GM19324 (cell line): ENCODE data around the gene PCDH9.

ENCODE experiments used
- ATAC-seq: cut with Tn5 transposase; IDR thresholded peaks from one replicate; pipeline ENCODE4 v1.9.1; 2021; ENCODE audit warnings: mild to moderate bottlenecking, moderate library complexity; ENCODE audit not compliant: unreplicated experiment, low FRiP score

PCDH9 gene

GRCh38 chr13:66860878-66861417, 369.2 kb downstream of the PCDH9 start:
- ATAC-seq, result no peak

GRCh38 chr13:66859934-66860877, 369.9 kb downstream of the PCDH9 start:
- no peak for ATAC-seq

DNA sequence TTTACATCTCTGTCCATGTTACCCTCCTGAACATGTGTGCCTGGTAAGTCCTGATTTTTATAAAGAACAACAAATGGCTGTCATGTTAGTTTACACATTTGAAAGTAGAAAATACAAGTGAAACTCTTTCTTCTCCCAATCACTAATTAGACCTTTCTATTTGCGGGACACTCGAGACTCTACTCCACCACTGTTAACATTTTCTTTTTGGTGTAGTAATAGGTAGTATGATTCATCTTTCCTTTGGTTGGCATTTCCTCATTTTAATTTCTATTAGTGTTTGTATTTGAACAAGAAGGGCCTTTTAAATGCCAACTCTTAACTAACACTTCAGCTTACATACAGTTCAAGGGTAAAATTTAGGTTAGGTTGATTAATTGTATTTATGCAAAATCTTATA, 371.1 kb downstream of the PCDH9 start:
- ATAC-seq, result no peak

DNA sequence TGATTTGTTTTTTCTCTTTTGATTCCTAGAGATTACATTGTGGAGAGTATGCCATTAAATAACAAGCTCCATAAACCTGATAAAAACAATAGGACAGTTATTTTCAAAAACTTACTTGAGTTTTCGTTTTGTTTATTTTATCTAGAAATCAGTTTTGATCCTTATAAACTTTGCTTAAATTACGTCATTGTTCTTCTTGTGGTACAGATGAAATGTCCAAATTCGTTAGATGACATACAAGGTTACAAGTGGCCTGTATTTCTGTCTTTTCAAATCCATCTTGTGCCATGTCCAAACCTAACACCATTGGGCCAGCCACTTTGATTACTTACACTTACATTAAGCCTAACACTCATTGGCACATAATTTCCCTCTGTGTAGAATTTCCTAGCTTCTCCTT, 372.0 kb downstream of the PCDH9 start:
- ATAC-seq, result no peak

GRCh38 chr13:66855131-66855530, 375.0 kb downstream of the PCDH9 start:
- no peak for ATAC-seq

DNA sequence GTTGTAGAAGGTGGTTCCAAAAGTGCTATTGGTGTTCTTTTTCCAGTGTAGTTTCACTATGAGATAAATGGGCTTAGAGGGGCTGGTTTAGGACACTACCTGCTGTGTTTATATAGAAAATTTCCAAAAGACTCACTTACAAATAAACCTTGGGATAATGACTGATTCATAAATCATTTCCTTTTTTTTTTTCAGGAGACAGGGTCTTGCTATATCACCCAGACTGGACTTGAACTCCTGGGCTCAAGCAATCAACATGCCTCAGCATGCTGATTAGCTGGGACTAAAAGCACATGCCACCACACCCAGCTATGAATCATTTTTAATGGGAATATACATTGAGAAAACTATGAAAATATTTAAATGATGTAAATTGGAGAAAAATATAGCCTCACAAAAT, 376.6 kb downstream of the PCDH9 start:
- no peak for ATAC-seq

- ATAC-seq, result no peak
Observed at GRCh38 chr13:66849706-66850105, 380.4 kb downstream of the PCDH9 start.

DNA sequence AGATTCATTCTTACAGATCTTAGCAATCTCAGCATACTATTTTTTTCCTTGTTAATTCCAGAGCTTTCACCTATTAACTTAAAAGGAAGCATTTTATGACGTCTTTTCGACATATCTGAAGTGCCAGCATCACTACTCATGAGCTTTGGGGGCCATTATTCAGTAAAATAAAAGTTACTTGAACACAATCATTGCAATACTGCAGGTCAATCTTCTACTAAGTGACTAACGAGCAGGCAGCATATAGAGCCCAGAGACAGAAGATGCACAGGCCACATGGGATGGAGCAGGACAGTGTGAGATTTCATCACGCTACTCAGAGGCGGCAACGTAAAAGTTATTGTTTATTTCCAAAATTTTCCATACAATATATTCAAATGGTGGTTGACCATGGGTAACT, 382.6 kb downstream of the PCDH9 start:
- no peak for ATAC-seq

- no peak for ATAC-seq
Observed at GRCh38 chr13:66845393-66845792, 384.7 kb downstream of the PCDH9 start.

GRCh38 chr13:66844933-66845332, 385.2 kb downstream of the PCDH9 start:
- no peak for ATAC-seq

DNA sequence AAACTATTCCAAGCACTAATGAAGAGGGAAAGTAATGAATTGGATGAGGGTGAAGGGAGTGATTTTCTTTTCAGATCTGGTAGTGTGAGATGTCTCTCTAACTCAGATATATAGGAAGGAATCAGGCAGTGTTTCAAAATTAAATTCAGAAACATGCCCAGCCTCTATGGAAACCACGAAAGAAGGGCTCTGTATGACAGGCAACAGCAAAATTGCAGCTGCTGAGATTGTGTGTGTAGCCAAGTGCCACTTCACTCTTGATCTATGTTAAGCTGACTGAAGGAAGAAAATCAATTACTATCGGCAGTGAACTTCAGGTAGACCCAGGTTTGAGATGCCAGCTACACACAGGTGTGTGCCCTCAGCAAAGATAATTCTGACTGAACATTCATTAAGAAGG, 387.4 kb downstream of the PCDH9 start:
- no peak for ATAC-seq

- no peak for ATAC-seq
Observed at GRCh38 chr13:66840621-66841020, 389.5 kb downstream of the PCDH9 start.

DNA sequence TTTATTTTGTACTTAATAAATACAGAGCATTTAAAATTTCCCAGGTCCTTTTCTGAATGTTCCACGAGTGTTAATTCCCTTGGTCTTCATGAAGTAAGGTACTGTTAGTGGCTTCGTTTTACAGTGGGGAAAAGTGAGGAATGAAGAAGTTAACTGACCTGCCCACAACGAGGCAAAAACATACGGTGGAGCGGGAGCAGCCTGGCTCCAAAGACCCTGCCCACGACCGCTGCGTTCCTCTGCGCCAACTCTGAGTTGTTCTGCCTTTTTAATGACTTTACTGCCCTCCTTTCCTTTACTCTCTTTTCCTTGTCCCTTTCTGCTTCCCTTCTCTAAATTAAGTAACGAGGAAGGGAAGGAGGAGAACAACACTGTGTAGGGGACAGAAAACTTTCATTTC, 392.9 kb downstream of the PCDH9 start:
- no peak for ATAC-seq

DNA sequence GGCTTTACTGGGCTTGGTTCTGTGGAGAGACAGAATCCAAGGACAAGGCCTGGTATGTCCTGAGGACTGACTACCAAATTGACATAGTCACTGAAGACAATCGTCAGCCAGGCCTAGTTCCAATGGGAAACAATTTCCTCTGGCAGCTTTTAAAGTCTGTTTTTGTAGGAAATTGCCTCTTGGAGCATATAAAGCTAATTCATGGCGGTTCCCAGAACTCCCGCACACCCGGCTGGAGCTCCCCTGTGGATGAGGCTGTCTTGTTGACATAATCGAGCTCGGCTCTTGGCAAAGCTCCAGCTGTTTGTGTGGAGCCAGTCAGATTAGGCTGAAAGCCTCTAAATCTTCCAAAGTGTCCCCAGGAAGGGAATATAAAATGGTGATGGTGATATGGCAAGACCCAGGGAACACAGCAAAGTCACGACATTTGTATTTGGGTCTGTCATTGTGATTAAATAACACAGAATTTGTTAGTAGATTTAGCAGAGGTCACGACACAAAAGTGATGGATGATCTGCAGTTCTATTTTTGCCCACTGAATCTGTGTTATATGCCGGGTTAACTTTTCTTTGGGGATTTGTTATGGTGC, 395.0 kb downstream of the PCDH9 start:
- no peak for ATAC-seq

- ATAC-seq, result no peak
Observed at GRCh38 chr13:66830940-66831716, 399.0 kb downstream of the PCDH9 start.

DNA sequence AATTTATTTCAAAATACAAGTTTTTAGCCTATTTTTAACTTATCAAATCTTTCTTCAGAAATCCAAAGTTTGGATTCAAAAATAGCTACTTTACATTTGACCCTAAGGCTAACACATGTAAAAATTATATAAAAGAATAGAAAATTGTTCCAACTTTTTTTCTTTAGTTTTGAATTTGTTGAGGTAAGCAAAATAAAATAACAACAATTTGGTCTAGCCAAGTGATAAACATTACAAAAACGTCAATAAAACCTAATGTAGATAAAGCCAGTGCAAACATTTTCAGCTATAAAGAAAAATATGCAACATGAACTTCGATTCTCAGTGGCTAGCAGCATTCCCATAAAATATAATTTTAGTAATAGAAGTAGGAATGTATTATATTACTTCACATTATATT, 400.3 kb downstream of the PCDH9 start:
- ATAC-seq, result no peak

- no peak for ATAC-seq
Observed at GRCh38 chr13:66826398-66826797, 403.7 kb downstream of the PCDH9 start.

- no peak for ATAC-seq
Observed at GRCh38 chr13:66821551-66821950, 408.6 kb downstream of the PCDH9 start.

DNA sequence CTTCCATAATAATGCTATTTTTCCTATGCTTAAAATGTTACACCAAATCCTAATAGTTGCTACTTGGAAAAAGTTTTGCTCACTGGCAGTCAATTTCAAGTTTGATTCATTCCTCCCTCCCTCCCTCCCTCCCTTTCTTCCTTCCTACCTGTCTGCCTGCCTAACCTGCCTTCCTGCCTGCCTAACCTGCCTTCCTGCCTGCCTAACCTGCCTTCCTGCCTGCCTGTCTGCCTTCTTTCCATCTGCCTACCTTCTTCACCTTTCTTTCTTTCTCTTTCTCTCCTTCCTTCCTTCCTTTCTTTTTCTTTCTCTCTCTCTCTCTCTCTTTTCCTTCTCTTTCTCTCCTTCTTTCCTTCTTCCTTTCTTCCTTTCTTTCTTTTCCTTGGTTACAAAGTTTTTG, 418.7 kb downstream of the PCDH9 start:
- ATAC-seq, result no peak

- no peak for ATAC-seq
Observed at GRCh38 chr13:66809485-66809884, 420.7 kb downstream of the PCDH9 start.

- no peak for ATAC-seq
Observed at GRCh38 chr13:66807251-66807650, 422.9 kb downstream of the PCDH9 start.
